Thymus (tissue), 11 donors: ENCODE results near the gene RADIL. TPM values are rescaled to one million over a fixed set of nuclear protein-coding genes. Genes with fewer than 3 reads are reported as not detected.

ENCODE experiments used
- DNase-seq, 9 donors: peaks; one replicate each; pipeline ENCODE4 v3.0.0-alpha.2; 2013; ENCODE audit warnings: low spot score in 9 of 9, low read depth in 6 of 9, missing footprints in 1 of 9
- H3K27ac ChIP-seq, 2 donors: one replicate each; pipeline ENCODE4 v1.5.1; 2013; ENCODE audit warnings: control low read depth in 1 of 2, low read depth in 1 of 2, low read length in 1 of 2, mild to moderate bottlenecking in 1 of 2, moderate library complexity in 1 of 2
- H3K27me3 ChIP-seq, 2 donors: one replicate each; pipeline ENCODE4 v1.5.1; 2013; ENCODE audit warnings: low read length in 1 of 2; ENCODE audit not compliant: control insufficient read depth in 2 of 2, insufficient read depth in 1 of 2
- H3K36me3 ChIP-seq, 2 donors: one replicate each; pipeline ENCODE4 v1.5.1; 2013; ENCODE audit warnings: low read length in 1 of 2, mild to moderate bottlenecking in 1 of 2, moderate library complexity in 1 of 2; ENCODE audit not compliant: control insufficient read depth in 2 of 2, insufficient read depth in 2 of 2
- H3K4me1 ChIP-seq, 2 donors: one replicate each; pipeline ENCODE4 v1.5.1; 2013; ENCODE audit warnings: low read length in 2 of 2; ENCODE audit not compliant: control insufficient read depth in 2 of 2, insufficient read depth in 2 of 2
- H3K4me3 ChIP-seq, 2 donors: one replicate each; pipeline ENCODE4 v1.5.1; 2013; ENCODE audit warnings: low read length in 2 of 2, control low read depth in 1 of 2, mild to moderate bottlenecking in 1 of 2
- H3K9me3 ChIP-seq, 2 donors: one replicate each; pipeline ENCODE4 v1.5.1; 2013; ENCODE audit warnings: low read length in 1 of 2, mild to moderate bottlenecking in 1 of 2; ENCODE audit not compliant: control insufficient read depth in 2 of 2, insufficient read depth in 1 of 2
- WGBS: extraction: QIAGEN DNeasy Blood & Tissue Kit; methylation state at CpG from one replicate; pipeline ENCODE4 v1.1.7; 2013; 5-methylcytosine and 5-hydroxymethylcytosine counted together
- polyA plus RNA-seq: library from polyadenylated mRNA; stranded (reverse); fragments of 200-250 nt; gene quantifications from one replicate; pipeline ENCODE4 v1.2.3, GENCODE V29; 2013
- total RNA-seq: library from RNA; stranded (reverse); fragments of 120-200 nt; gene quantifications from one replicate; pipeline ENCODE4 v1.2.4, GENCODE V29; 2013
- donor health status: healthy.

RADIL gene
- total and polyA plus RNA-seq, 2 donors = 0.19 to 0.91 TPM

DNA sequence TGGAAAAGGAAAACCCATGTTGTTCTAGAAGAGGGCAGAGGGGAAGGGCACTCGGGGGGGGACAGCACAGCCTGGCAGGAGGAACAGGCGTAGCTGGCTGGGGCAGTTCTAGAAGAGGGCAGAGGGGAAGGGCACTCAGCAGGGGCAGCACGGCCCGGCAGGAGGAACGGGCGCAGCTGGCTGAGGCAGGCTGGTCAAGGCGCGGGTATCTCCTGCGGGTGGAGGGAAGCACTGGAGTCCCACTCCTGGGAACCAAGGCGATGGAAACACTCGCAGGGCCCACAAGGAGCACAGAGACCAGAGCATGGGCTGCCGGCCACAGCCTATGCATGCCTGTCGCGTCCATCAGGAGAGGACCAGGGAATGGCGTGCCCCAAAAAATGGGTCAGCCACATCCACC, 58.4 kb downstream of the RADIL start:
- no peaks in the 10 kb centered on the region for H3K36me3 ChIP-seq
- H3K9me3 ChIP-seq = peaks cover 0 to 3% of the 10 kb centered on the region in 2 donors

DNA sequence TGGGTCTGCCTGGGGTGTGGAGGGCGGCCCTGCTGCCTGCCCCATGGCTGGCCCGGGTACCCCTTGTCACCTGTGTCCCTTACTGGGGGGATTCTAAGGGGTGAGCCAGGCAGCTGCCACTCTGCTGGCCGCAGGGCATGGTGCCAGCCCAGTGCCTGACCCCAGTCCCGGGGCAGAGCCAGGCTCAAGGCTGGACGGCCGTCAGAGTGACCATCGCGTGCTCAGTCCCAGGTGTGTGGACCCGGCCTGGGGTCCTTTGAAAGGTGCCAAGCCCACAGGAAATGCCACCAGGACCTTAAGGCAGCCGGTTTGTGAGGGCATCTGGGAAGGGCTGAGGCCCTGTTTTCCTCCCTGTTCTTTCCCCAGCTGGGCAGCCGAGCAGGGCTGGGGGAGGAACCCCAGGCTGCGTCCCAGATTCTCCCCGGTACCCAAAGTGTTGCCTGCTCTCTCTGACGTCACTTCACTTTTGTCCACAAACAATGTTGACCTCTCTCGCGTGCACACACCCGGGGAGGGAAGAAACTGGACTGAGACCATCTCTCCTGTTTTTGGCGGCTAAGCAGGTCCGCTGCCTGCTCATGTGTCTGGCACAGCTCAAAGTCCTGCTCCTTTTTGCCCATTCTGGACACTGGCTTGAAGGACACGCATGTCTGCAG, 59.3 kb downstream of the RADIL start:
- DNase-seq = no peak
- no peaks in the 10 kb centered on the region for H3K9me3 ChIP-seq
- no peak overlapping the region for H3K4me3 ChIP-seq
- H3K4me1 ChIP-seq = no peaks in the 10 kb centered on the region
- no peak overlapping the region for H3K27ac ChIP-seq
- 95% methylated on average over 20 of the region's 20 CpGs for WGBS
- peaks cover 0 to 2% of the 10 kb centered on the region in 2 donors for H3K27me3 ChIP-seq
- no peaks in the 10 kb centered on the region for H3K36me3 ChIP-seq

More for the DNA sequence above, 58.4 kb downstream of the RADIL start:
- H3K4me3 ChIP-seq = no peak overlapping the region
- no peaks in the 10 kb centered on the region for H3K27me3 ChIP-seq
- no peaks in the 10 kb centered on the region for H3K4me1 ChIP-seq
- no peak overlapping the region for H3K27ac ChIP-seq
- WGBS = 95% methylated on average over 15 of the region's 15 CpGs
- no peak for DNase-seq

DNA sequence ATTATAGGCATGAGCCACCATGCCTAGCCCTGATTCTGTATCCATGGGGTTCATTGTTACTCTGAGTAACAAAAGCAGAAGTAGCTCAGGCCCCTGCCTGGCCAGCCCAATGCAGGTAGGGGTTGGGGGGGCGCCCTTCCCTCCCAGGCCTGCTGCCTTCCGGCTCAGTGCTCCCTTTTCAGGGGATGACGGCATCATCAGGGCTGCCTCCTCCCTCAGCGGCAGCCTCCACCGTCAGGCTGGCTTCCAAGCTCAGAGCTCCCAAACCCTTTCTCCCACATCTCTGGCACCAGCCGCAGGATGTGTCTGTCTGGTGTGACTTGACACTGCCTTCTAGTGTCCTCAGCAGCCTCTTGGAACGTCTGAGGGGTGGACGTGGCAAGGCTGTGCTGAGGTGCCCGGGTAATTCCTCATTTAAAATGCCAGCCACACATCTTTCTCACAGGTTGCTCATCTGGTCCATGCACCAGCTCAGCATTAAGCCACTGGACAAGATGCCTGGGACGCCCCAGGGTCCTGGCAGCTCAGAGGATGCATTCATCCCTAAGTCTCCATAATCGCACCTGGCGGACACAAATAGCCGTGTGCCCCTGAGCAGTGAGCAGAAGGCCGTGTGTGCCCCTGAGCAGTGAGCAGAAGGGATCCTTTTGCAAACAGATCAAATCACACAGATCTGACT, 59.9 kb downstream of the RADIL start:
- Histone ChIP-seq H3K9me3 (no peaks in the 10 kb centered on the region), H3K4me1 (no peaks in the 10 kb centered on the region), H3K27ac (no peak overlapping the region), H3K4me3 (no peak overlapping the region), H3K36me3 (no peaks in the 10 kb centered on the region), H3K27me3 (peaks cover 0 to 2% of the 10 kb centered on the region in 2 donors)
- 59% methylated on average over 14 of the region's 14 CpGs for WGBS
- DNase-seq = no peak

- 88% methylated on average over 9 of the region's 9 CpGs for WGBS
- Histone ChIP-seq H3K27ac (no peak overlapping the region), H3K36me3 (no peaks in the 10 kb centered on the region), H3K9me3 (no peaks in the 10 kb centered on the region), H3K4me3 (no peak overlapping the region), H3K27me3 (peaks cover 0 to 2% of the 10 kb centered on the region in 2 donors), H3K4me1 (no peaks in the 10 kb centered on the region)
- no peak for DNase-seq
Observed at GRCh38 chr7:4822677-4823076, 60.8 kb downstream of the RADIL start.

GRCh38 chr7:4820967-4821471, 62.5 kb downstream of the RADIL start:
- no peak for DNase-seq
- H3K4me1 ChIP-seq = no peaks in the 10 kb centered on the region
- no peaks in the 10 kb centered on the region for H3K36me3 ChIP-seq
- WGBS = 97% methylated on average over 20 of the region's 20 CpGs
- H3K27ac ChIP-seq = no peak overlapping the region
- H3K27me3 ChIP-seq = peaks cover 0 to 2% of the 10 kb centered on the region in 2 donors
- H3K9me3 ChIP-seq = no peaks in the 10 kb centered on the region
- H3K4me3 ChIP-seq = no peak overlapping the region

DNA sequence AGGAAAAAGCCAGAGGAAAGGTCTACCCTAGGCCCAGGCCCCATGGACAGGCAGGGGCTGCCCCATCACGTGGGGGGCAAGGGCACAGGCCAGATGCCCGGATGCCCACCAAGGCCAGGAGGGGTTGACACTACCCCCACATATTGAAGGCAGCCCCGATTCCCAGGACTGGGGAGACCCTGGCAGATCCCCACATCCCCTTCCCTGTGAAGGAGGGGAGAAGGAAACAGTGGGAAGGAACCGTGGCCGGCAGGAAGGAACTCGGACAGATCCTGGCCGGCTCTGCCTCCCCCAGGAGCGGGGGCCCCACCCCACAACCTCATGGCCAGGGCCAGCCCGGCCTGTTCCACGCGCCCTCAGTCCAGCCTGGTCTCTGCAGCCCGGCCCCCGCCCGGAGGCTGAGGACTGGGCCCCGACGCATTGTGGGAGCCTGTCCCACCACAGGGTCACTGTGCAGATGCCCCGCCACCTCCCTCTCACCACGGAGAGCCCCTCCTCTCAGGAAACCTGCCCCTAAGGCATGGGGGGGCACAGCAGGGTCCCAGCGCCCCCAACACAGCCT, 63.0 kb downstream of the RADIL start:
- no peak for DNase-seq
- 93% methylated on average over 19 of the region's 19 CpGs for WGBS
- H3K4me3 ChIP-seq = no peak overlapping the region
- H3K27me3 ChIP-seq = peaks cover 0 to 2% of the 10 kb centered on the region in 2 donors
- no peaks in the 10 kb centered on the region for H3K9me3 ChIP-seq
- no peak overlapping the region for H3K27ac ChIP-seq
- no peaks in the 10 kb centered on the region for H3K4me1 ChIP-seq
- H3K36me3 ChIP-seq = no peaks in the 10 kb centered on the region

- no peaks in the 10 kb centered on the region for H3K36me3 ChIP-seq
- H3K27me3 ChIP-seq = peaks cover 0 to 2% of the 10 kb centered on the region in 2 donors
- H3K9me3 ChIP-seq = no peaks in the 10 kb centered on the region
- H3K27ac ChIP-seq = no peak overlapping the region
- H3K4me3 ChIP-seq = no peak overlapping the region
- H3K4me1 ChIP-seq = no peaks in the 10 kb centered on the region
- WGBS = 84% methylated on average over 39 of the region's 39 CpGs
- no peak for DNase-seq
Observed at GRCh38 chr7:4819560-4820404, 63.7 kb downstream of the RADIL start.

DNA sequence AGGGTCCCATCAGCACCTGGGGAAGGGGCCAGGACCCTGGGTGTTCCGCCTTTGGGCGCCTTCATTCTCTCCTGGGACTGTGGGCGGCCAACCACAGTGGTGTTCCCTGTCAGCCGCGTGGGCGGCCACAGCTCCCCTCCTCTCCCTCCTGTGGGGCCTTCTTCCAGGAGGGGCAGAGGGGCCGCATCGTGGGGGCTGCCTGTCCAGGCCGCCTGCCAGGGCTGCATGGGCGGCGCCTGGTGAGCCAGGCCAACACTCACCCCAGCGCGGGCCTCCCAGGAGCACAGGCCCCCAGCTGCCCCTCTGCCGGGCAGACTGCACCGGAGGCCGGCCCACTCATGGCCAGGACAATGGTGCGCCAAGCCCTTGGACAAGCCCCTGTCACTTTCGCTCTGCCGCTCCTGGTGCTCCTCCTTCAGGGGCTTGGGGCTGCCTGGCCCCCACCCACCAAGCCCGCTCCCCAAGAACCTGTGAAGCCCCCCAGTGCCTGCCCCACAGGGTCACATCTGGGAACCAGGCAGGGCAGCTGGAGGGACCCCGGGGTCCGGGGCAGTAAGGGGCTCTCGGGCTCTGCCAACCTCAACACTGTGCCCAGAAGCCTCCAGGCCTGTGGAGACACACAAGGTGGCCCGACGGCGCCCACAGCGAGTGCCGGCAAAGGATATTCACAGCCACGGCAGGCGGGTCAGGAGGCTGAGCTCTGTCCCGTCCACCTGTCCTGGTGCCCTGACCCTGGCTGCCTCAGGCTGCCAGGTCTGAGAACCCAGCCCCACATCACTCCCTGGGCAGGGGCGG, 65.3 kb downstream of the RADIL start:
- Histone ChIP-seq H3K27ac (no peak overlapping the region), H3K4me3 (no peak overlapping the region), H3K36me3 (no peaks in the 10 kb centered on the region), H3K27me3 (peaks cover 0 to 12% of the 10 kb centered on the region in 2 donors), H3K4me1 (no peaks in the 10 kb centered on the region), H3K9me3 (peaks cover 0 to under 1% of the 10 kb centered on the region in 2 donors)
- 93% methylated on average over 32 of the region's 32 CpGs for WGBS
- DNase-seq = no peak
